ENCODE data around the gene ADGRF3.
"Not testable (repeated sequence)": the region's sequence is repeated elsewhere in the genome, so short reads cannot be mapped to it uniquely, and the experiment has no call there.

Gene ADGRF3

GRCh38 chr2:26345283-26345544 is 1.4 kb downstream of the ADGRF3 start:
- Mint-ChIP-seq H3K4me3 (peak overlapping the region; percentile 94 to 100), H3K27me3 (no peaks in the 10 kb centered on the region), H3K4me1 (ENCODE audit: low read depth in 2 of 2) (peaks cover 16 to 29% of the 10 kb centered on the region in 2 donors)

GRCh38 chr2:26344581-26345282 is 1.9 kb downstream of the ADGRF3 start:
- no peak for DNase-seq
- Mint-ChIP-seq H3K4me1 (ENCODE audit: low read depth in 2 of 2) (peaks cover 16 to 29% of the 10 kb centered on the region in 2 donors), H3K9me3 (no peaks in the 10 kb centered on the region), H3K4me3 (peak overlapping the region; percentile 94 to 100), H3K27ac (peak overlapping the region; percentile 95 to 99), H3K36me3 (ENCODE audit: insufficient read depth) (peaks cover 16% of the 10 kb centered on the region), H3K27me3 (no peaks in the 10 kb centered on the region)
- no peak for ATAC-seq (replicated peaks)

More at GRCh38 chr2:26345283-26345544, 1.4 kb downstream of the ADGRF3 start:
- Mint-ChIP-seq H3K9me3 (no peaks in the 10 kb centered on the region), H3K27ac (peak overlapping the region; percentile 95 to 99), H3K36me3 (ENCODE audit: insufficient read depth) (peaks cover 17% of the 10 kb centered on the region)
- ATAC-seq (replicated peaks) (no peak), DNase-seq (no peak)

DNA sequence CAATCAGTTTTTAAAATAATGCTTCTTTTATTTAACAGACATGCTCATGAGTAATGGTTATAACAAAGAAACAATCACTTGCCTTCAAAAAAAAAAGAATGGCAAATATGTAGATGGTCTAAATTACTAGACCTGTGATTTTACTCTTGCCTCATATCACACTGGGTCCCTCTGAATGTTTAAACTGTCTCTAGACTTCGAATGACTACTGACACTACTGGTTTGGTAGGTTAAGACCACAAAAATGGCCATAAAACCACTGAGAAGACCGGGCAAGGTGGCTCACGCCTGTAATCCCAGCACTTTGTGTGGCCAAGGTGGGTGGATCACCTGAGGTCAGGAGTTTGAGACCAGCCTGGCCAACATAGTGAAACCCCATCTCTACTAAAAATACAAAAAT is 5.8 kb downstream of the ADGRF3 start:
- Mint-ChIP-seq H3K9me3 (no peaks in the 10 kb centered on the region), H3K27me3 (no peaks in the 10 kb centered on the region), H3K4me3 (no peak overlapping the region), H3K27ac (no peak overlapping the region), H3K36me3 (ENCODE audit: insufficient read depth) (peaks cover 8% of the 10 kb centered on the region), H3K4me1 (ENCODE audit: low read depth in 2 of 2) (peaks cover 8 to 14% of the 10 kb centered on the region in 2 donors)
- ATAC-seq (replicated peaks) (no peak), DNase-seq (no peak)

DNA sequence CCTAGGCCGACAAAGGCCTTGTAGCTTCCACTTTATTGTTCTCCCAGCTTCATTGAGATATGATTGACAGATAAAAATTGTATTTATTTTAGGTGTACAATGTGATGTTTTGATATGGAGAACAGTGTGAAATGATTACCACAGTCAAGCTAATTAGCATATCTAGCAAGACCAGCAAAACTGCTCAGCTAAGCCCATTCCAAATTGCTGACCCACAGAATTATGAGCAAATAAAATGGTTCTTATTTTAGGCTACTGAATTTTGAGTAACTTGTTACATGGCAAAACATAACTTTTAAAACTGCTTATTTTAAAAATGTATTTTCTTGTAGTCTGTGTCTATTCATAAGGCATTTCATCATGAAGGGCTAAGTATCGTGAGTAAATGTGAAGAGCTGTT is 9.3 kb downstream of the ADGRF3 start:
- Mint-ChIP-seq H3K27me3 (no peaks in the 10 kb centered on the region), H3K4me3 (no peak overlapping the region), H3K27ac (no peak overlapping the region), H3K9me3 (no peaks in the 10 kb centered on the region), H3K4me1 (ENCODE audit: low read depth in 2 of 2) (no peaks in the 10 kb centered on the region), H3K36me3 (ENCODE audit: insufficient read depth) (no peaks in the 10 kb centered on the region)
- no peak for ATAC-seq (replicated peaks)
- no peak for DNase-seq

GRCh38 chr2:26336719-26337118 is 9.9 kb downstream of the ADGRF3 start:
- no peak overlapping the region for H3K4me3 Mint-ChIP-seq
- no peaks in the 10 kb centered on the region for H3K36me3 Mint-ChIP-seq (ENCODE audit: insufficient read depth)
- no peaks in the 10 kb centered on the region for H3K27me3 Mint-ChIP-seq
- ATAC-seq (replicated peaks), result no peak
- no peaks in the 10 kb centered on the region for H3K9me3 Mint-ChIP-seq
- no peaks in the 10 kb centered on the region for H3K4me1 Mint-ChIP-seq (ENCODE audit: low read depth in 2 of 2)
- no peak overlapping the region for H3K27ac Mint-ChIP-seq
- DNase-seq, result no peak

- Mint-ChIP-seq H3K4me3 (no peak overlapping the region), H3K4me1 (ENCODE audit: low read depth in 2 of 2) (peaks cover 2% of the 10 kb centered on the region in 2 donors), H3K9me3 (no peaks in the 10 kb centered on the region), H3K36me3 (ENCODE audit: insufficient read depth) (no peaks in the 10 kb centered on the region), H3K27me3 (no peaks in the 10 kb centered on the region), H3K27ac (no peak overlapping the region)
- ATAC-seq (replicated peaks), result no peak
- DNase-seq, result no peak
Observed at GRCh38 chr2:26335231-26335630, 11.4 kb downstream of the ADGRF3 start.

- H3K27me3 Mint-ChIP-seq, result no peaks in the 10 kb centered on the region
- no peak overlapping the region for H3K27ac Mint-ChIP-seq
- peaks cover 4% of the 10 kb centered on the region for H3K36me3 Mint-ChIP-seq (ENCODE audit: insufficient read depth)
- no peak for ATAC-seq (replicated peaks)
- no peak overlapping the region for H3K4me3 Mint-ChIP-seq
- H3K4me1 Mint-ChIP-seq (ENCODE audit: low read depth in 2 of 2), result peaks cover 8% of the 10 kb centered on the region in 2 donors
- H3K9me3 Mint-ChIP-seq, result no peaks in the 10 kb centered on the region
- no peak for DNase-seq
Observed at GRCh38 chr2:26333293-26333692, 13.3 kb downstream of the ADGRF3 start.

- H3K27me3 Mint-ChIP-seq; H3K4me3 Mint-ChIP-seq; DNase-seq; ATAC-seq (replicated peaks); H3K36me3 Mint-ChIP-seq (ENCODE audit: insufficient read depth); H3K27ac Mint-ChIP-seq; H3K9me3 Mint-ChIP-seq; H3K4me1 Mint-ChIP-seq (ENCODE audit: low read depth in 2 of 2): not testable (repeated sequence)
Observed at GRCh38 chr2:26331321-26331720, 15.3 kb downstream of the ADGRF3 start.

DNA sequence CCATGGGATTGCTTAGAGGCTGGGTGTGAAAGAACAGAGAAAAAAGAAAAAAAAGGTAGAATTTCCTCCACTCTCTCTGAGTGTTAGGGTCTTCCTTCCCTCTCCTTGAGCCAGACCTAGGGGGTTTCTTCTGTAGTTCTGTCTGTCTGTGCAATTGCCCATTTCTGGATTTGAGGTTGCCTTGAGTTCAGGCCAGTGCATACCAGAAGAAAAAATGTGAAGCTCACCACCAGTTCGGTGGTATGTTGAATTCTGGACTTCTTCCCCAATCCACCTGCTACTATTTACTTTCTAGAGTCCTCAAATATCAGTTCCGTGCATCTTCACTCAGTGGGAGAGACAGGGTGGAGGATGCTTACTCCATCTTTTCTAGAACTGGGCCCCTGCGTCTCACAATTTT is 16.0 kb downstream of the ADGRF3 start:
- Mint-ChIP-seq H3K4me3 (no peak overlapping the region), H3K27ac (no peak overlapping the region), H3K36me3 (ENCODE audit: insufficient read depth) (peaks cover 4% of the 10 kb centered on the region), H3K27me3 (no peaks in the 10 kb centered on the region), H3K4me1 (ENCODE audit: low read depth in 2 of 2) (peaks cover 8% of the 10 kb centered on the region in 2 donors), H3K9me3 (no peaks in the 10 kb centered on the region)
- no peak for DNase-seq
- ATAC-seq (replicated peaks), result no peak

- peaks cover 4% of the 10 kb centered on the region for H3K36me3 Mint-ChIP-seq (ENCODE audit: insufficient read depth)
- H3K27me3 Mint-ChIP-seq, result no peaks in the 10 kb centered on the region
- peak; percentile 72 to 85 (median 74) for DNase-seq
- no peak overlapping the region for H3K4me3 Mint-ChIP-seq
- H3K4me1 Mint-ChIP-seq (ENCODE audit: low read depth in 2 of 2), result peaks cover 8% of the 10 kb centered on the region in 2 donors
- no peaks in the 10 kb centered on the region for H3K9me3 Mint-ChIP-seq
- ATAC-seq (replicated peaks), result peak; percentile 100
- no peak overlapping the region for H3K27ac Mint-ChIP-seq
Observed at GRCh38 chr2:26330114-26330549, 16.5 kb downstream of the ADGRF3 start.

GRCh38 chr2:26329083-26329482 is 17.5 kb downstream of the ADGRF3 start:
- H3K4me1 Mint-ChIP-seq (ENCODE audit: low read depth in 2 of 2); H3K27me3 Mint-ChIP-seq; DNase-seq; H3K36me3 Mint-ChIP-seq (ENCODE audit: insufficient read depth); H3K27ac Mint-ChIP-seq; ATAC-seq (replicated peaks); H3K4me3 Mint-ChIP-seq; H3K9me3 Mint-ChIP-seq: not testable (repeated sequence)

- Mint-ChIP-seq H3K36me3 (ENCODE audit: insufficient read depth) (peaks cover 4% of the 10 kb centered on the region), H3K4me1 (ENCODE audit: low read depth in 2 of 2) (peaks cover 8% of the 10 kb centered on the region in 2 donors), H3K9me3 (no peaks in the 10 kb centered on the region), H3K27me3 (no peaks in the 10 kb centered on the region), H3K4me3 (no peak overlapping the region), H3K27ac (no peak overlapping the region)
- no peak for DNase-seq
- ATAC-seq (replicated peaks), result no peak
Observed at GRCh38 chr2:26327291-26328272, 19.0 kb downstream of the ADGRF3 start.

DNA sequence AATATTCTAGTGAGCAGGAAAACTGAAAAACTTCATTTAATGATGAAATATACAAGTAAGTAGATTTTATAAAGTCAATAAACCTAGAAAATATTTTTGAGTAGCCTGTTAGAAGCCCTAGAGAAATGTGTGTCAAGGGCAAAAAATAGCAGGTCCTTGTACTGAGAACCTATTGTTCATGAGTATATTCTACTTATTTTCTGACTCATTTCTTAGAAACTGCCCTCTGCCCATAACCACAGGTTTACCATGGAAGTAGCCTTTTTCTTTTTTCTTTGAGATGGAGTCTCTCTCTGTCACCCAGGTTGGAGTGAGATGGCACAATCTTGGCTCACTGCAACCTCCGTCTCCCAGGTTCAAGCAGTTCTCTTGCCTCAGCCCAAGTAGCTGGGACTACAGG is 20.1 kb downstream of the ADGRF3 start:
- Mint-ChIP-seq H3K36me3 (ENCODE audit: insufficient read depth) (peaks cover 4% of the 10 kb centered on the region), H3K27me3 (no peaks in the 10 kb centered on the region), H3K27ac (no peak overlapping the region), H3K9me3 (no peaks in the 10 kb centered on the region), H3K4me1 (ENCODE audit: low read depth in 2 of 2) (peaks cover 8% of the 10 kb centered on the region in 2 donors), H3K4me3 (no peak overlapping the region)
- DNase-seq (no peak), ATAC-seq (replicated peaks) (no peak)

DNA sequence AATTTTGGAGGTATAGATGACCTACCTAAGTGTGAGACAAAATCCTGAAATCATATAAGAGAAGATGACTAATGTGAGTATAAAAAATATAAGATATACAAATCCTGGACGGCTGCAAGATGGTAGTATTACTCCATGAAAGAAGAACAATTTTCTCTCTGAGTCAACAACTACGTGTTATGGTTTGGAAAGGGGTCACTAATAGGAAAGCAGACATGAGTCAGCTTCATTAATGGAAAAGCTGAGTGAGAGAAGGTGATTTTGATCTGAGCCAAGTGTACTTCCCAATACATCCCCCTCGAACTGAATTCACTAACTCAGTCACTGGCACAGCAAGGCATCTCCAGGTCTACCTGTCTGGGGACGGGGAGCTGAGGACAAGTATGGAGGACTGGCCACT is 20.7 kb downstream of the ADGRF3 start:
- H3K27ac Mint-ChIP-seq, result no peak overlapping the region
- DNase-seq (no peak), ATAC-seq (replicated peaks) (no peak)
- H3K4me1 Mint-ChIP-seq (ENCODE audit: low read depth in 2 of 2), result peaks cover 8% of the 10 kb centered on the region in 2 donors
- H3K4me3 Mint-ChIP-seq, result no peak overlapping the region
- H3K9me3 Mint-ChIP-seq, result no peaks in the 10 kb centered on the region
- H3K27me3 Mint-ChIP-seq, result no peaks in the 10 kb centered on the region
- peaks cover 4% of the 10 kb centered on the region for H3K36me3 Mint-ChIP-seq (ENCODE audit: insufficient read depth)

All from effector memory CD8-positive, alpha-beta T cell (primary cell).